Neural cell (in vitro differentiated cells): ENCODE results near the gene LRGUK. TPM values are rescaled to one million over a fixed set of nuclear protein-coding genes. Genes with fewer than 3 reads are reported as not detected.

Source experiments
- H2AFZ ChIP-seq: fragments of 200-600, 300-800 bp; sonication (generic), shearing (Covaris generic); 2 replicates; pipeline ENCODE4 v1.6.0; 2014; ENCODE audit warnings: low read depth, mild to moderate bottlenecking, antibody characterized with exemption, low read length, moderate library complexity
- H3F3A ChIP-seq: fragments of 200-600 bp; shearing (Covaris generic); 2 replicates; pipeline ENCODE4 v1.6.1; 2016; ENCODE audit warnings: mild to moderate bottlenecking, moderate library complexity, mixed read lengths, antibody characterized with exemption, low read length; ENCODE audit not compliant: insufficient read depth, poor library complexity, severe bottlenecking
- H3K27ac ChIP-seq: fragments of 200-600, 300-800 bp; sonication (generic), shearing (Covaris generic); 2 replicates; pipeline ENCODE4 v1.5.1; 2014; ENCODE audit warnings: mild to moderate bottlenecking, low read length, moderate library complexity
- H3K27me3 ChIP-seq: fragments of 300-800, 200-600 bp; sonication (generic), shearing (Covaris generic); 2 replicates; pipeline ENCODE4 v1.6.0; 2014; ENCODE audit warnings: mild to moderate bottlenecking, low read depth, low read length, moderate library complexity; ENCODE audit not compliant: insufficient read depth
- H3K36me3 ChIP-seq: fragments of 300-800, 200-600 bp; sonication (generic), shearing (Covaris generic); 2 replicates; pipeline ENCODE4 v1.5.1; 2014; ENCODE audit warnings: mild to moderate bottlenecking, antibody characterized with exemption, low read length, moderate library complexity; ENCODE audit not compliant: insufficient read depth
- H3K4me2 ChIP-seq: fragments of 300-800, 200-600 bp; sonication (generic), shearing (Covaris generic); 2 replicates; pipeline ENCODE4 v1.6.0; 2014; ENCODE audit warnings: mild to moderate bottlenecking, low read length
- H3K4me3 ChIP-seq: fragments of 300-800, 200-600 bp; sonication (generic), shearing (Covaris generic); 2 replicates; pipeline ENCODE4 v1.5.1; 2014; ENCODE audit warnings: mild to moderate bottlenecking, low read length, moderate library complexity
- H3K79me2 ChIP-seq: fragments of 200-600 bp; shearing (Covaris generic); replicated peaks from 2 replicates; pipeline ENCODE4 v1.6.0; 2014; ENCODE audit warnings: mild to moderate bottlenecking, low read length, moderate library complexity; ENCODE audit not compliant: insufficient read depth
- H3K9ac ChIP-seq: fragments of 300-800, 200-600 bp; sonication (generic), shearing (Covaris generic); 2 replicates; pipeline ENCODE4 v1.6.1; 2016; ENCODE audit warnings: mild to moderate bottlenecking, low read length, mixed read lengths
- H3K9me2 ChIP-seq: fragments of 200-600 bp; shearing (Covaris generic); 2 replicates; pipeline ENCODE4 v1.6.1; 2016; ENCODE audit warnings: mild to moderate bottlenecking, low read length, mixed read lengths; ENCODE audit not compliant: insufficient read depth
- H3K9me3 ChIP-seq: fragments of 200-600, 300-800 bp; sonication (generic), shearing (Covaris generic); 2 replicates; pipeline ENCODE4 v1.6.1; 2016; ENCODE audit warnings: mild to moderate bottlenecking, mixed run types, low read length, moderate library complexity, mixed read lengths
- H4K20me1 ChIP-seq: fragments of 200-600 bp; shearing (Covaris generic); 2 replicates; pipeline ENCODE4 v1.6.1; 2016; ENCODE audit warnings: mild to moderate bottlenecking, mixed run types; ENCODE audit not compliant: insufficient read depth
- CTCF ChIP-seq: fragments of 450-650 bp; IDR thresholded peaks from 2 replicates; pipeline ENCODE4 v1.5.1; 2014; ENCODE audit warnings: antibody characterized with exemption, mild to moderate bottlenecking, moderate library complexity; ENCODE audit not compliant: poor library complexity, severe bottlenecking
- EP300 ChIP-seq: fragments of 450-650 bp; conservative IDR thresholded peaks from 2 replicates; pipeline ENCODE4 v1.6.1; 2014; ENCODE audit warnings: antibody characterized with exemption, mild to moderate bottlenecking, moderate library complexity; ENCODE audit not compliant: poor library complexity, severe bottlenecking
- EZH2 ChIP-seq: fragments of 200-600, 300-800 bp; shearing (Covaris generic), sonication (generic); IDR thresholded peaks from 2 replicates; pipeline ENCODE4 v1.6.1; 2014; ENCODE audit warnings: antibody characterized with exemption, low read length, borderline replicate concordance, mild to moderate bottlenecking; ENCODE audit not compliant: insufficient read depth, poor library complexity, severe bottlenecking
- MXI1 ChIP-seq: fragments of 450-650 bp; conservative IDR thresholded peaks from 2 replicates; pipeline ENCODE4 v1.6.1; 2014; ENCODE audit warnings: antibody characterized with exemption, mild to moderate bottlenecking; ENCODE audit not compliant: poor library complexity, severe bottlenecking
- POLR2AphosphoS5 ChIP-seq: IDR thresholded peaks from 2 replicates; pipeline ENCODE4 v1.6.1; 2012
- RAD21 ChIP-seq: fragments of 450-650 bp; conservative IDR thresholded peaks from 2 replicates; pipeline ENCODE4 v1.6.1; 2014; ENCODE audit warnings: antibody characterized with exemption, mild to moderate bottlenecking, moderate library complexity
- REST ChIP-seq: IDR thresholded peaks from 2 replicates; pipeline ENCODE4 v1.6.1; 2012; ENCODE audit warnings: borderline replicate concordance
- SMC3 ChIP-seq: fragments of 450-650 bp; conservative IDR thresholded peaks from 2 replicates; pipeline ENCODE4 v1.6.1; 2014; ENCODE audit warnings: antibody characterized with exemption, mild to moderate bottlenecking, moderate library complexity; ENCODE audit not compliant: poor library complexity
- TAF1 ChIP-seq: IDR thresholded peaks from 2 replicates; pipeline ENCODE4 v1.6.1; 2012; ENCODE audit warnings: low read depth
- polyA plus RNA-seq: library from polyadenylated mRNA; depleted of rRNA; stranded (reverse); fragments of >200 nt; gene quantifications from 2 replicates; pipeline ENCODE4 v1.2.3, GENCODE V29; 2014

The LRGUK gene
- polyA plus RNA-seq, 1 donor from 2014 or later = 4.9 TPM

DNA sequence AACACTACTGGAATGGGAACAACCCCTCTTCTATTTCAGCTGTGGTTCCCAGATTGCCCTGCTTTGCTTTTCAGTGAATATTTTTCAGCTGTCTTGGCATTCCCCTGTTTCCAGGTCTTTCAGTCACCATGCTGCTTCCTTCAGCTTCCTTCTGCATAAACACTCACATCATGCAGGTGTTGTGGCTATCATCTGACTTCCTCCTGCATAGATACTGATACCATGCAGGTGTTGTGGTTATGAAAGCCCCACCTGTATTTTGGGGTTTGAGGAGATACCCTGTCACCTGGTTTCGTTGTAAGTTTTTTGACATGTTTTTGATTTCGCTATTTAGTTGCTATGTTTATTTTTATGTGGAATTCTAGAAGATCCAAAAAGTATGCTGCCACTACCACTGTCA, 118.1 kb downstream of the LRGUK start:
- H3K4me3 ChIP-seq = no peak overlapping the region
- H2AFZ ChIP-seq = no peak overlapping the region
- H3K9me2 ChIP-seq = no peaks in the 10 kb centered on the region
- no peaks in the 10 kb centered on the region for H4K20me1 ChIP-seq
- H3K9me3 ChIP-seq = no peaks in the 10 kb centered on the region
- no peak overlapping the region for H3K27ac ChIP-seq
- H3K4me2 ChIP-seq = no peak overlapping the region
- no peaks in the 10 kb centered on the region for H3K79me2 ChIP-seq
- no peaks in the 10 kb centered on the region for H3K27me3 ChIP-seq
- H3F3A ChIP-seq = no peaks in the 10 kb centered on the region
- TF ChIP-seq SMC3 (no peak), EP300 (no peak), EZH2 (no peak), RAD21 (no peak), MXI1 (no peak), REST (no peak), CTCF (no peak), TAF1 (no peak), POLR2AphosphoS5 (no peak)
- no peak overlapping the region for H3K9ac ChIP-seq
- no peaks in the 10 kb centered on the region for H3K36me3 ChIP-seq

DNA sequence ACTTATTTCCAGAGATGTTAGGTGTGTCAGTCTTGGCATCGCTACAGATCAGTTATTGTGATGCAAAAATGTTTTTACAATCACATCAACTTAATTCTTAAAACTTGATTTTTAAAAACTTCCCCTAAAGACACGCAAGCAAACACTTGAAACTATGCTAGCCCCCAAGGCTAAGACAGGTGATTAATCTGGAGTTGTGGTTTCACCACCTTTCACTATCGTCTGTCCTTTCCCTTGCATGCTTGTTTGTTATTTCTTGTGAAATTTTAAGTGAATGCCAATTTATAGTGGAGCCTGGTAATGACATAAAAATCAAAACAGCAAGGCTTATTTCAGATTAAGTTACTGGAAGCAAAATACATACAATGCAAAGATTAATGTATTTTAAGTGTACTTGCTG, 119.2 kb downstream of the LRGUK start:
- Histone ChIP-seq H3K9me2 (no peaks in the 10 kb centered on the region), H3K27ac (no peak overlapping the region), H4K20me1 (no peaks in the 10 kb centered on the region), H3K4me3 (no peak overlapping the region), H3K36me3 (no peaks in the 10 kb centered on the region), H3K4me2 (no peak overlapping the region), H3K79me2 (no peaks in the 10 kb centered on the region), H3K27me3 (no peaks in the 10 kb centered on the region), H3F3A (no peaks in the 10 kb centered on the region), H3K9me3 (no peaks in the 10 kb centered on the region), H3K9ac (no peak overlapping the region), H2AFZ (no peak overlapping the region)
- TF ChIP-seq SMC3 (no peak), MXI1 (no peak), RAD21 (no peak), CTCF (no peak), TAF1 (no peak), POLR2AphosphoS5 (no peak), EP300 (no peak), EZH2 (no peak), REST (no peak)
